Stomach (tissue), 9 donors: ENCODE measurements around the gene OCLN. TPM values are rescaled to one million over a fixed set of nuclear protein-coding genes. Genes with fewer than 3 reads are reported as not detected.
"Not testable (repeated sequence)": the region's sequence is repeated elsewhere in the genome, so short reads cannot be mapped to it uniquely, and the experiment has no call there.

Source experiments
- DNase-seq, 2 donors: peaks; one replicate each; pipeline versions ENCODE4 v3.0.0 to v3.0.0-alpha.2; 2013 to 2019
- H3K27ac ChIP-seq, 5 donors: fragments of 200-600 bp in 4 of 5; sonication (generic) in 4 of 5; one replicate each; pipeline ENCODE4 v1.5.1; 2013 to 2019; ENCODE audit warnings: mild to moderate bottlenecking in 1 of 5, moderate library complexity in 1 of 5
- H3K27me3 ChIP-seq, 3 donors: fragments of 200-600 bp; sonication (generic); one replicate each; pipeline ENCODE4 v1.5.1; 2017 to 2019; ENCODE audit warnings: mixed run types in 1 of 3
- H3K36me3 ChIP-seq, 4 donors: fragments of 200-600 bp; sonication (generic); 1 replicate in 3 of 4; 2 replicates in 1 of 4; pipeline ENCODE4 v1.5.1; 2016 to 2019
- H3K4me1 ChIP-seq, 4 donors: fragments of 200-600 bp; sonication (generic); one replicate each; pipeline ENCODE4 v1.5.1; 2016 to 2019
- H3K4me3 ChIP-seq, 4 donors: fragments of 200-600 bp; sonication (generic) in 3 of 4; one replicate each; pipeline ENCODE4 v1.5.1; 2016 to 2019; ENCODE audit warnings: mild to moderate bottlenecking in 1 of 4
- H3K9me3 ChIP-seq, 4 donors: fragments of 200-600 bp; sonication (generic); one replicate each; pipeline ENCODE4 v1.5.1; 2016 to 2019
- EP300 ChIP-seq: sonication (generic); formaldehyde crosslinking; IDR thresholded peaks from one replicate; pipeline ENCODE4 v1.6.1; 2017; ENCODE audit warnings: antibody characterized with exemption
- POLR2A ChIP-seq, 4 donors: fragments of 450-650 bp; IDR thresholded peaks; one replicate each; pipeline ENCODE4 v1.6.1; 2016; ENCODE audit warnings: antibody characterized with exemption in 4 of 4, control low read depth in 2 of 4, mild to moderate bottlenecking in 1 of 4, moderate library complexity in 1 of 4
- POLR2AphosphoS5 ChIP-seq, 3 donors: sonication (generic); formaldehyde crosslinking; IDR thresholded peaks; one replicate each; pipeline ENCODE4 v1.6.1; 2016; ENCODE audit warnings: antibody characterized with exemption in 3 of 3
- WGBS, 5 donors: extraction: QIAGEN DNeasy Blood & Tissue Kit in 3 of 5; methylation state at CpG; one replicate each; pipeline versions ENCODE4 v1.1.5 to v1.1.7; 2013 to 2018; 5-methylcytosine and 5-hydroxymethylcytosine counted together
- intact Hi-C: fragments of 100-400 bp; cut with DNase I; formaldehyde crosslinking; loops from one replicate; pipeline ENCODE4 v1.15.1; 2023; ENCODE audit warnings: low total_unique reads
- polyA plus RNA-seq, 3 donors: library from polyadenylated mRNA; stranded (reverse); fragments of 200-250 nt; gene quantifications; one replicate each; pipeline ENCODE4 v1.2.3, GENCODE V29; 2013
- total RNA-seq, 5 donors: library from RNA; depleted of rRNA; stranded (reverse); fragments of >200 nt; gene quantifications; one replicate each; pipeline versions ENCODE4 v1.1.0 to v1.2.3, GENCODE V29; 2014 to 2016
- TF ChIP-seq, protein P1 (sequence below), 7 experiments: fragments of 450-650 bp in 4 of 7; fragments of 200-600 bp in 3 of 7; sonication (generic) in 3 of 7; IDR thresholded peaks; one replicate each; pipeline ENCODE4 v1.5.1; 2016 to 2019; ENCODE audit warnings: antibody characterized with exemption in 7 of 7, control low read depth in 2 of 7, mild to moderate bottlenecking in 1 of 7
- donor health status: healthy with polysubstance abuse.
- donor health status: Bipolar disorder and iron deficiency.
- donor health status: healthy.

Gene OCLN
- total and polyA plus RNA-seq, 8 donors = 4.4 to 81.9 (median 25.0) TPM

DNA sequence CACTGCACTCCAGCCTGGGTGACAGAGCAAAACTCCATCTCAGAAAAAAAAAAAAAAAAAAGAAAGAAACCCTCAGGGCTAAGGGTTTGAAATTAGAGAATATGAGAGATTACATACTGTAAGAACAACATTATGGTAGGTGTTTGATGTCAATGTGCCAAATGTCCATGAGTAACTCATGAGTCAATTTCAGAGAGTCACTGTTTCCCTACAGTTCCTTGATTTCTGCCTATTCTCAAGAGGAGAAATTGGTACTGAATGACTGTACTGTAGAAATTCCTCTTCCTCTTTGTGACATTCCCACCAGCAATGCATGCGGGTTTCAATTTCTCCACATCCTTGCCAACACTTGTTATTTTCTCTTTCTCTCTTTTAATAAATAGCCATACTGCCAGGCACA, 42.5 kb upstream of the OCLN start:
- Histone ChIP-seq H3K36me3 (no peaks in the 10 kb centered on the region), H3K27ac (peak overlapping the region in 2 of 5 donors; percentile 31 to 62), H3K9me3 (no peaks in the 10 kb centered on the region), H3K4me1 (peaks cover 0 to 6% (median 2%) of the 10 kb centered on the region in 4 donors), H3K4me3 (no peak overlapping the region), H3K27me3 (no peaks in the 10 kb centered on the region)
- intact Hi-C loops = no loop called here
- 83 to 100% (median 93%) methylated on average over 1 of the region's 1 CpG for WGBS, 5 donors
- DNase-seq = no peak
- no peak for TF ChIP-seq EP300
- TF ChIP-seq, protein P1, sequence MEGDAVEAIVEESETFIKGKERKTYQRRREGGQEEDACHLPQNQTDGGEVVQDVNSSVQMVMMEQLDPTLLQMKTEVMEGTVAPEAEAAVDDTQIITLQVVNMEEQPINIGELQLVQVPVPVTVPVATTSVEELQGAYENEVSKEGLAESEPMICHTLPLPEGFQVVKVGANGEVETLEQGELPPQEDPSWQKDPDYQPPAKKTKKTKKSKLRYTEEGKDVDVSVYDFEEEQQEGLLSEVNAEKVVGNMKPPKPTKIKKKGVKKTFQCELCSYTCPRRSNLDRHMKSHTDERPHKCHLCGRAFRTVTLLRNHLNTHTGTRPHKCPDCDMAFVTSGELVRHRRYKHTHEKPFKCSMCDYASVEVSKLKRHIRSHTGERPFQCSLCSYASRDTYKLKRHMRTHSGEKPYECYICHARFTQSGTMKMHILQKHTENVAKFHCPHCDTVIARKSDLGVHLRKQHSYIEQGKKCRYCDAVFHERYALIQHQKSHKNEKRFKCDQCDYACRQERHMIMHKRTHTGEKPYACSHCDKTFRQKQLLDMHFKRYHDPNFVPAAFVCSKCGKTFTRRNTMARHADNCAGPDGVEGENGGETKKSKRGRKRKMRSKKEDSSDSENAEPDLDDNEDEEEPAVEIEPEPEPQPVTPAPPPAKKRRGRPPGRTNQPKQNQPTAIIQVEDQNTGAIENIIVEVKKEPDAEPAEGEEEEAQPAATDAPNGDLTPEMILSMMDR (IDR thresholded peaks at IDR 0.05) = no peak
- no peak for TF ChIP-seq POLR2AphosphoS5 (IDR thresholded peaks at IDR 0.05)
- no peak for TF ChIP-seq POLR2A (IDR thresholded peaks at IDR 0.05)

- 91 to 96% (median 93%) methylated on average over 8 of the region's 8 CpGs for WGBS, 5 donors
- H3K4me1 ChIP-seq, H3K27me3 ChIP-seq, H3K9me3 ChIP-seq, intact Hi-C loops, H3K36me3 ChIP-seq, H3K4me3 ChIP-seq: not testable (repeated sequence)
- peak overlapping the region in 2 of 5 donors; percentile 31 to 62 for H3K27ac ChIP-seq
- DNase-seq = peak in 1 of 2 donors; percentile 24
Measured at GRCh38 chr5:69450527-69450926, 42.1 kb upstream of the OCLN start.

DNA sequence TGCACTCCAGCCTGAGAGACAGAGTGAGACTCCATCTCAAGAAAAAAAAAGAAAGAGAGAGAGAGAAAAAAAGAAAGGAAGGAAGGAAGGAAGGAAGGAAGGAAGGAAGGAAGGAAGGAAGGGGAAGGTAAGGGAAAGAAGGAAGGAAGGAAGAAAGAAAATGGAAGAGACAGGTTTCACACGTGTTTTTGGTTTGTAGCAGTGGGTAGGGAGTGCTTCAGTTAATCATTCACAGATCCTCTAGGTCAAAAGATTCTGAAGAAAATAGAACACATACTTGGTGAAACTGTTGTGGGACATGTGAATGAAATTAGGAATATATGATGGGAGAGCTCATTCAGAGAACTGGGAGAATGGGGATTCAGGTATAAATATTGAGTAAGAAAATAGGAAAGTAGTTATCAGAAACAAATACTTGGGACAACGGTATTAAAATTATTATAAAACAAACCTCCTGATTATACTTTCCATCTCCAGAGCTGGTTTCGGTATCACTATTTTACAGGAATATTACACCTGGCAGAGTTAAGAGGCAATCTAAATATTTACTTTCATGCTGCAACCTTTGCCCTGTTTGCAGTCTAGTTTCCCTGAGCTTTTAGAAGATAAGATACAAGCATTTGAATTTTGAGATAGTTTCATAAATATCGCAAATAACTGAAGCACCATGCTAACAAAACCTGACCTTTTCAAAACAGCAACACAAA, 40.5 kb upstream of the OCLN start:
- WGBS, 5 donors = 21 to 31% (median 26%) methylated on average over 4 of the region's 4 CpGs
- DNase-seq = peak in 1 of 2 donors; percentile 84
- H3K27ac ChIP-seq = peak overlapping the region; percentile 64 to 86 (median 67)
- H3K27me3 ChIP-seq = no peaks in the 10 kb centered on the region
- H3K36me3 ChIP-seq = no peaks in the 10 kb centered on the region
- no peaks in the 10 kb centered on the region for H3K9me3 ChIP-seq
- TF ChIP-seq, protein P1 (IDR thresholded peaks at IDR 0.05) = no peak
- no peak for TF ChIP-seq EP300
- TF ChIP-seq POLR2A (IDR thresholded peaks at IDR 0.05) = no peak
- TF ChIP-seq POLR2AphosphoS5 (IDR thresholded peaks at IDR 0.05) = no peak
- intact Hi-C loops = no loop called here
- H3K4me1 ChIP-seq = peaks cover 0 to 6% (median 2%) of the 10 kb centered on the region in 4 donors
- no peak overlapping the region for H3K4me3 ChIP-seq

DNA sequence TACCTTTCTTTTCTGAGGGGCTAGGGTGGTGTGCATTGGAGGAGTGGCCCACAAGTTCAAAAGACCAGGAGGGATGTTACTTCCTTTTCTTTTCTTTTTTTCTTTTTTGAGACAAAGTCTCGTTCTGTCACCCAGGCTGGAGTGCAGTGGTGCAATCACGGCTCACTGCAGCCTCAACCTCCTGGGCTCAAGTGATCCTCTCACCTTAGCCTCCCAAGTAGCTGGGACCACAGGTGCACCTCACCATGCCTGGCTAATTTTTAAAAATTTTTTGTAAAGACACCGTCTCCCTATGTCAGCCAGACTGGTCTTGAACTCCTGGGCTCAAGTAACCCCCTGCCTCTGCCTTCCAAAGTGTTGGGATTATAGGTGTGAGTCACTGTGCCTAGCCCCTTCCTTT, 39.1 kb upstream of the OCLN start:
- DNase-seq, intact Hi-C loops, H3K36me3 ChIP-seq, H3K9me3 ChIP-seq, H3K27ac ChIP-seq, H3K27me3 ChIP-seq, H3K4me3 ChIP-seq, H3K4me1 ChIP-seq: not testable (repeated sequence)
- 73 to 96% (median 94%) methylated on average over 3 of the region's 3 CpGs for WGBS, 5 donors

GRCh38 chr5:69454460-69455249, 37.9 kb upstream of the OCLN start:
- no peaks in the 10 kb centered on the region for H3K36me3 ChIP-seq
- no peak overlapping the region for H3K4me3 ChIP-seq
- TF ChIP-seq, protein P1 (IDR thresholded peaks at IDR 0.05) = no peak
- TF ChIP-seq POLR2AphosphoS5 (IDR thresholded peaks at IDR 0.05) (no peak), POLR2A (IDR thresholded peaks at IDR 0.05) (no peak), EP300 (no peak)
- H3K27me3 ChIP-seq = no peaks in the 10 kb centered on the region
- 39 to 59% (median 49%) methylated on average over 8 of the region's 8 CpGs for WGBS, 5 donors
- DNase-seq = peak; percentile 23 to 55
- intact Hi-C loops = no loop called here
- peaks cover 0 to 6% (median 2%) of the 10 kb centered on the region in 4 donors for H3K4me1 ChIP-seq
- peak overlapping the region in 4 of 5 donors; percentile 26 to 69 (median 52) for H3K27ac ChIP-seq
- H3K9me3 ChIP-seq = no peaks in the 10 kb centered on the region

DNA sequence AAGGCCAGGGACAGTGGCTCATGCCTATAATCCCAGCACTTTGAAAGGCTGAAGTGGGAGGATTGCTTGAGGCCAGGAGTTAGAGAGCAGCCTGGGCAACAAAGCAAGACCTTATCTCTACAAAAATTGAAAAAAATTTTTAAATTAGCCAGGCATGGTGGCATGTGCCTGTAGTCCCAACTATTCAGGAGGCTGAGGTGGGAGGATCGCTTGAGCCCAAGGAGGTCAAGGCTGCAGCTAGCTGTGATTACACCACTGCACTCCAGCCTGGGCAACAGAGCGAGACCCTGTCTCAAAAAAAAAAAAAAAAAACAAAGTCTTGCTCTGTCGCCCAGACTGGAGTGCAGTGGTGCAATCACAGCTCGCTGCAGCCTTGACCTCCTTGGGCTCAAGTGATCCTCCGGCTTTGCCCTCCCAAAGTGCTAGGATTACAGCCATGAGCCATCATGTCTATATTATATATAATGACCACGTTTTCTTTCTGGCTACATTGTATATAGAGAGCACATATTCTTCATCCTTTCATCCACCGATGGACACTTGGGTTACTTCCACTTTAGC, 37.1 kb upstream of the OCLN start:
- H3K9me3 ChIP-seq, H3K36me3 ChIP-seq, H3K4me1 ChIP-seq, H3K4me3 ChIP-seq, H3K27me3 ChIP-seq, intact Hi-C loops, H3K27ac ChIP-seq: not testable (repeated sequence)
- WGBS, 5 donors = 88 to 95% (median 92%) methylated on average over 7 of the region's 7 CpGs
- DNase-seq = peak in 1 of 2 donors; percentile 2
